ENCODE measurements around the gene KLF16. TPM values are rescaled to one million over a fixed set of nuclear protein-coding genes. Genes with fewer than 3 reads are reported as not detected.
"Not testable (repeated sequence)": the region's sequence is repeated elsewhere in the genome, so short reads cannot be mapped to it uniquely, and the experiment has no call there.

KLF16 gene
- total RNA-seq, 1 experiment from 2014 or later: 32.3 TPM

- TF ChIP-seq CTCF (IDR thresholded peaks at IDR 0.05; ENCODE audit: unreplicated experiment): no peak
- Mint-ChIP-seq H3K27ac (ENCODE audit: unreplicated experiment) (peak overlapping the region; percentile 77), H3K9me3 (ENCODE audit: low read depth, unreplicated experiment) (no peaks in the 10 kb centered on the region), H3K4me1 (ENCODE audit: low read depth, unreplicated experiment) (peaks cover 28% of the 10 kb centered on the region), H3K27me3 (ENCODE audit: unreplicated experiment) (no peaks in the 10 kb centered on the region), H3K36me3 (ENCODE audit: insufficient read depth, unreplicated experiment) (peaks cover 19% of the 10 kb centered on the region), H3K4me3 (ENCODE audit: low read depth, unreplicated experiment) (peak overlapping the region; percentile 91)
- no TSS peak for BruUV-seq (replicated peaks)
- CTCF ChIA-PET: no interaction called here
- intact Hi-C loops (cut with micrococcal nuclease; ENCODE audit: unreplicated experiment): no loop called here
- DNase-seq: no peak
Observed at GRCh38 chr19:1884291-1884718, 20.9 kb upstream of the KLF16 start.

GRCh38 chr19:1883784-1884183 lies 20.4 kb upstream of the KLF16 start:
- intact Hi-C loops (cut with micrococcal nuclease; ENCODE audit: unreplicated experiment): no loop called here
- H3K36me3 Mint-ChIP-seq (ENCODE audit: insufficient read depth, unreplicated experiment): peaks cover 19% of the 10 kb centered on the region
- H3K4me1 Mint-ChIP-seq (ENCODE audit: low read depth, unreplicated experiment): peaks cover 28% of the 10 kb centered on the region
- TF ChIP-seq CTCF (IDR thresholded peaks at IDR 0.05; ENCODE audit: unreplicated experiment): no peak
- H3K27ac Mint-ChIP-seq (ENCODE audit: unreplicated experiment): peak overlapping the region; percentile 77
- CTCF ChIA-PET: no interaction called here
- no peak for DNase-seq
- H3K4me3 Mint-ChIP-seq (ENCODE audit: low read depth, unreplicated experiment): peak overlapping the region; percentile 91
- BruUV-seq (replicated peaks): no TSS peak
- no peaks in the 10 kb centered on the region for H3K9me3 Mint-ChIP-seq (ENCODE audit: low read depth, unreplicated experiment)
- no peaks in the 10 kb centered on the region for H3K27me3 Mint-ChIP-seq (ENCODE audit: unreplicated experiment)

- Mint-ChIP-seq H3K9me3 (ENCODE audit: low read depth, unreplicated experiment) (no peaks in the 10 kb centered on the region), H3K4me1 (ENCODE audit: low read depth, unreplicated experiment) (peaks cover 28% of the 10 kb centered on the region), H3K27ac (ENCODE audit: unreplicated experiment) (no peak overlapping the region), H3K27me3 (ENCODE audit: unreplicated experiment) (no peaks in the 10 kb centered on the region), H3K36me3 (ENCODE audit: insufficient read depth, unreplicated experiment) (peaks cover 19% of the 10 kb centered on the region), H3K4me3 (ENCODE audit: low read depth, unreplicated experiment) (peak overlapping the region; percentile 91)
- BruUV-seq (replicated peaks): no TSS peak
- intact Hi-C loops (cut with micrococcal nuclease; ENCODE audit: unreplicated experiment): no loop called here
- CTCF ChIA-PET: no interaction called here
- DNase-seq: no peak
- TF ChIP-seq CTCF (IDR thresholded peaks at IDR 0.05; ENCODE audit: unreplicated experiment): no peak
Observed at GRCh38 chr19:1882786-1883692, 19.7 kb upstream of the KLF16 start.

- no peak for DNase-seq
- H3K4me1 Mint-ChIP-seq (ENCODE audit: low read depth, unreplicated experiment): peaks cover 28% of the 10 kb centered on the region
- peaks cover 19% of the 10 kb centered on the region for H3K36me3 Mint-ChIP-seq (ENCODE audit: insufficient read depth, unreplicated experiment)
- BruUV-seq (replicated peaks): no TSS peak
- intact Hi-C loops (cut with micrococcal nuclease; ENCODE audit: unreplicated experiment): no loop called here
- H3K9me3 Mint-ChIP-seq (ENCODE audit: low read depth, unreplicated experiment): no peaks in the 10 kb centered on the region
- TF ChIP-seq CTCF (IDR thresholded peaks at IDR 0.05; ENCODE audit: unreplicated experiment): no peak
- H3K27me3 Mint-ChIP-seq (ENCODE audit: unreplicated experiment): no peaks in the 10 kb centered on the region
- CTCF ChIA-PET: no interaction called here
- H3K4me3 Mint-ChIP-seq (ENCODE audit: low read depth, unreplicated experiment): no peak overlapping the region
- H3K27ac Mint-ChIP-seq (ENCODE audit: unreplicated experiment): no peak overlapping the region
Observed at GRCh38 chr19:1882089-1882785, 18.9 kb upstream of the KLF16 start.

GRCh38 chr19:1881393-1882088 lies 18.2 kb upstream of the KLF16 start:
- CTCF ChIA-PET; H3K9me3 Mint-ChIP-seq (ENCODE audit: low read depth, unreplicated experiment); BruUV-seq (replicated peaks); H3K4me3 Mint-ChIP-seq (ENCODE audit: low read depth, unreplicated experiment); H3K27ac Mint-ChIP-seq (ENCODE audit: unreplicated experiment); DNase-seq; H3K27me3 Mint-ChIP-seq (ENCODE audit: unreplicated experiment); intact Hi-C loops (cut with micrococcal nuclease; ENCODE audit: unreplicated experiment): not testable (repeated sequence)
- Mint-ChIP-seq H3K4me1 (ENCODE audit: low read depth, unreplicated experiment) (peaks cover 28% of the 10 kb centered on the region), H3K36me3 (ENCODE audit: insufficient read depth, unreplicated experiment) (peaks cover 22% of the 10 kb centered on the region)
